C4-2B (cell line): Measurements from ENCODE around the gene ASXL1.

ENCODE experiments used
- H3K27ac ChIP-seq: fragments of 450-650 bp; 2 replicates; pipeline ENCODE4 v1.5.1; 2017
- CTCF ChIP-seq: fragments of 450-650 bp; conservative IDR thresholded peaks from 2 replicates; pipeline ENCODE4 v1.5.1; 2017; ENCODE audit warnings: mild to moderate bottlenecking
- ZFX ChIP-seq: fragments of 450-650 bp; IDR thresholded peaks from 2 replicates; pipeline ENCODE4 v1.6.1; 2017

Gene ASXL1

DNA sequence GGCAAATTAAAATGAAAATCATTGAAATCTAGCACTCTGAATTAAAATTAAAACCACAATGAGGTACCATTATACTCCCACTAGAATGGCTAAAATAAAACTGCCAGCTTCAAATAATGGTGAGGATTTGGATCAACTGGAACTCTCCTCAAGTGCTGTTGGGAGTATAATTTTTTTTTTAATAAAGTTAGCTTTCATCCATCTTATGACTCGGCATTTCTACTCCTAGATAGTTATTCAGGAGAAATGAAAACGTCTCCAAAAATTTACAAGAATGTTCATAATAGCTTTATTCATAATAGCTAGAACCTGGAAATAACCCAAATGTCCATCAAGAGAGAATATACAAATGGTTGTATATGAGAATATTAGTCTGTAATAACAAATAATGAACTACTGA is 63.2 kb downstream of the ASXL1 start:
- no peak overlapping the region for H3K27ac ChIP-seq
- TF ChIP-seq CTCF (no peak), ZFX (no peak)

DNA sequence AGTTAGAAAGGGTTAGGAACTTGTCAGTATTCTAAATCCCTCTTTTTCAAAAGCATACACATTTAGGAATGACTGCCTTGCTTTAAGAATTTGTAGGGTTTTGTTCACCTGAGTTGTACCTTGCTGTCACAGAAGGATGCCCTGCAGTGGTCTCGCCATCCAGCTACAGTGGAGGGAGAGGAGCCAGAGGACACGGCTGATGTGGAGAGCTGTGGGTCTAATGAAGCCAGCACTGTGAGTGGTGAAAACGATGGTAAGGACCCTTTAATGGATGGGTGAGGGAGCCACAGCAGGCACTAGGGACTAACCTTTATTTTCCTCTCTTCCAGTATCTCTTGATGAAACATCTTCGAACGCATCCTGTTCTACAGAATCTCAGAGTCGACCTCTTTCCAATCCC is 69.9 kb downstream of the ASXL1 start:
- no peak overlapping the region for H3K27ac ChIP-seq
- TF ChIP-seq CTCF (no peak), ZFX (no peak)

DNA sequence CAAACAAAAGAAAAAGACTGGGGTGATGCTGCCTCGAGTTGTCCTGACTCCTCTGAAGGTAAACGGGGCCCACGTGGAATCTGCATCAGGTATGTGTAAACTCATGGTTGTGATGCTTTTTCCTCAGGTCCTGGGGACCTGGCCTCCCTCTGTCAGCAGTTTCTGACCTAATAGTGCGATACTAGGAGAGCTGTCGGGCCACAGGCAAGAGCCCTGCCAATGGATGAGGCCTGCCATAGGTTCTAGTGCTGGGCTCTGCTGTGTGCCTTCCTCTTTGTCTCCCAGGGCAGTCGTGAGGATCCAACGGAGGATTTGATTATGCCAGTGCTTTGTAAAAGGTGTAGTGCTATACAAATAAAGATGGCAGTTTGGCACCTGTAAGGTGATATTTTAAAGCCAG is 71.2 kb downstream of the ASXL1 start:
- no peak overlapping the region for H3K27ac ChIP-seq
- no peak for TF ChIP-seq ZFX
- TF ChIP-seq CTCF, result no peak

- TF ChIP-seq ZFX (no peak), CTCF (no peak)
- no peak overlapping the region for H3K27ac ChIP-seq
These were observed 71.7 kb downstream of the ASXL1 start for GRCh38 chr20:32429745-32430360.

DNA sequence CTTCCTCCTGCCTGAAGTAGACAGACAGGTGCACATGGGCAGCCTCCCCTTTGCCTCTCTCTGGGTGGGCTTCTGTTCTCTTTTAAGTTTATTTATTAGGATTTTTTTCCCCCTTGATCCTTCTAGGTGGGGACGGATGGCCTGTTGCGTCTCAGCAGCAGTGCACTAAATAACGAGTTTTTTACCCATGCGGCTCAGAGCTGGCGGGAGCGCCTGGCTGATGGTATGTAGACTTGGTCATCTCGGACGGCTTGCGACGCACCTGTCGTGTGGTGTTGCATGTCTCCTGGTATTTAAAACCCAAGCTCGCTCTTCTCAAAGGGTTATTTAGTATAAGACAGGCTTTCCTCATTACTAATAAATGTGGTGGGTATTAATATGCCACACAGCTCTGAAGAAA is 73.3 kb downstream of the ASXL1 start:
- no peak overlapping the region for H3K27ac ChIP-seq
- TF ChIP-seq ZFX, result no peak

DNA sequence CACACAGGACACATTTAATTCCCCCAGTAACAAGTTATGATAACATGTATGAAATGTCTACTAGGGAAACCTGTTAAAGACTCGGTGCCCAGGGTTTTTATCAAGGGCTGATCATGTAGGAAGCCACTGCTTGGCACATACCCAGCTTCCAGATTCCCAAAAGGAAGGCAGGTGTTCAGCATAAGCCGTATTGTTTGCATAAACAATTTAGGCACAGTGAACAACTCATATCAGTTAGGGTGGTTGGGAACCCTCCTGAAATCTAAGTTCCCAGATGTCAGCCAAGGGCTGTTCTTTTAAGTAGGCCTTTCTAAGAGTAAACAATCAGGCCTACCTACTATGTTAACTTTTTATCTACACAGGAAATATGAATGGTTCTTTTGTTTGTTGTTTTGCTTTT is 74.1 kb downstream of the ASXL1 start:
- H3K27ac ChIP-seq, result no peak overlapping the region
- no peak for TF ChIP-seq CTCF
- no peak for TF ChIP-seq ZFX

- TF ChIP-seq CTCF (no peak), ZFX (no peak)
- no peak overlapping the region for H3K27ac ChIP-seq
These were observed 75.3 kb downstream of the ASXL1 start for GRCh38 chr20:32433311-32434021.

GRCh38 chr20:32434434-32434833 is 76.3 kb downstream of the ASXL1 start:
- no peak for TF ChIP-seq ZFX

More at GRCh38 chr20:32434434-32434833, 76.3 kb downstream of the ASXL1 start:
- no peak overlapping the region for H3K27ac ChIP-seq
